Glomerular visceral epithelial cell (primary cell): ENCODE results near the gene LRRC3B.
"Not testable (repeated sequence)": the region's sequence is repeated elsewhere in the genome, so short reads cannot be mapped to it uniquely, and the experiment has no call there.

ENCODE experiments used
- DNase-seq: peaks from one replicate; pipeline ENCODE4 v3.0.0-alpha.2; 2016; ENCODE audit errors: extremely low spot score

The LRRC3B gene, protein sequence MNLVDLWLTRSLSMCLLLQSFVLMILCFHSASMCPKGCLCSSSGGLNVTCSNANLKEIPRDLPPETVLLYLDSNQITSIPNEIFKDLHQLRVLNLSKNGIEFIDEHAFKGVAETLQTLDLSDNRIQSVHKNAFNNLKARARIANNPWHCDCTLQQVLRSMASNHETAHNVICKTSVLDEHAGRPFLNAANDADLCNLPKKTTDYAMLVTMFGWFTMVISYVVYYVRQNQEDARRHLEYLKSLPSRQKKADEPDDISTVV

DNA sequence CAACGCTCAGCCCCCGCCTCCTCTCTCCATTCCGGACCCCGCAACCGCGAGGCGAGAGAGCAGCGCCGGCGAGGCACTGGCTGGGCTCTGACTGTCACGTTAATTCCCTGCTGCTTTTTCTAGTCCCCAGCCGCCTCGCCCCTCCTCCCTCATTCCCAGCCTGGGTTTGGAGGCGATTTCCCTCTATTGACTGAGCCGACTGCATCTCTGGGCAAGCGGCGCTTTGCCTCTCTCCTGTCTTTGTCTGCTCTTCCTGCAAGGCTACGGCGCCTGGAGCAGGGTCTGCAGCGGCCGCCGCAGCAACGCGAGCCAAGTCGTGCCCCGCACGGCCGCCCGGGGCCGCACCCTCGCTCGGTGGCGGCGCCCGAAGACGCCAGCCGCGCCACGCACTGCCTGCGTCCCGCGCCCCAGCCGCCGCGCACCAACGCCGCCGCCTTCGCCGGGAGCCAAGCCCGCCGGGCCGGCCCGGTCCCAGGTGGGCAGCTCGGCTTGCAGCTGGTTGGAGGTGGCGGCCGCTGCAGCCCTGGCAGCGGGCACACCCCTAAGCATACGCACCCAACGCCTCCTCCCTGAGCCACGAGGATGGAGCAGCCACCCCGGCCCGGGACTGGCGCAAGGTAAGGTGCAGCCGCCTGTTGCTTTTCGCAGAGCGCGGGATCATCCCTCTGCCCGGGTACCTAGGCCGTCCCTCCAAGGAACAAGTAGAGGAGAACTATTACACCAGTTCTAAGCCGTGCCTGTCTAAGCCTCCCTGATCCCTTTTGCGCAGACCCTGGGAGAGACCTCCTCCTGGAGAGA is at the start of gene LRRC3B:
Gene LRRC3B, plus strand, starts transcription at position 152 of the 798 bp plus-strand sequence. CDS start 86,901 bp downstream, outside the sequence.
- no peak for DNase-seq

- no peak for DNase-seq
Measured at GRCh38 chr3:26574766-26575165, 47.8 kb upstream of the LRRC3B start.

GRCh38 chr3:26579116-26579515 is 43.5 kb upstream of the LRRC3B start:
- DNase-seq, result no peak

GRCh38 chr3:26587571-26587970 is 35.0 kb upstream of the LRRC3B start:
- DNase-seq, result no peak

GRCh38 chr3:26588931-26589330 is 33.6 kb upstream of the LRRC3B start:
- DNase-seq, result no peak

GRCh38 chr3:26589678-26590077 is 32.9 kb upstream of the LRRC3B start:
- no peak for DNase-seq

DNA sequence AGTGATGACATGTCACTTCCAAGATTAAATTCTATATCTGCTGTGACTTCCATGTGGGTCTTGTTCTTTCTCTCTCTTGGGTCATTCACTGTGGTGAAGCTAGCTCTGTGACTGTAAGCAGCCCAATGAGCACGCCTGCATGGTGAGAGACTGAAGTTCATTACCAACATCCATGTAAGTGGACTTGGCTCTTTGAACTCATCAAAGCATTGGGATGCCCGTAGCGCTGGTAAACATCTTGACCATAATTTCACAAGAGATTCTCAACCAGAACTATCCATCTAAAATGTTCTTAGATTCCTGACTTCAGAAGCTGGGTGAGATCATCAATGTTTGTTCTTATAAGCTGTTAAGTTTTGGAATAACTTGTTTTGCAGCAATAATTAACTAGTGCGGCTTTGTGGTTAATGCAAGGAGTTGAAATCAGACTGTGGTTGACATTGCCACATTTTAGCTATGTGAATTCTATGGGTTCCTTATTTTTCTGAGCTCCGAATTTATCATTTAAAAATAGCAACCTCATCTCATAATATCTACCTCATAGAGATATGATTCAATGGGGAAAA is 31.6 kb upstream of the LRRC3B start:
- no peak for DNase-seq

DNA sequence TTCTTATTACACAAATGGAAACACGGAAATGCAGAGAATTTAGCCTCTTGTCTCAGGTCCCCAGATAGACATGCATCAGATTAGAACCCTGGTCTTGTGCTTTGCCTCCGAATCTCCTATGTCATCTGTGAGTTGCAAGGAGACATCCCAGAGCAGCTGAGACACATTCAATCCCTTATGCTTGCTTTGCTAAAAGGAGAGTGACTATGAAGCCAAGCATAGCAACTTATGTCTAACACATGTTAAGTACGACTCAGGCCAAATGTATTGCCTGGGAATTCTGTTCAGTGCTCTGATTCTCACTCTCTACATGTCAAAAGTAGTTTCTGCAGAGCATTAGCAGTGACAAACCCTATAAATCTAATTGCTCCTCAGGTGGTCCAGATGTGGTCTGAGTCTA is 30.6 kb upstream of the LRRC3B start:
- DNase-seq, result no peak

- no peak for DNase-seq
Measured at GRCh38 chr3:26592451-26592850, 30.1 kb upstream of the LRRC3B start.

DNA sequence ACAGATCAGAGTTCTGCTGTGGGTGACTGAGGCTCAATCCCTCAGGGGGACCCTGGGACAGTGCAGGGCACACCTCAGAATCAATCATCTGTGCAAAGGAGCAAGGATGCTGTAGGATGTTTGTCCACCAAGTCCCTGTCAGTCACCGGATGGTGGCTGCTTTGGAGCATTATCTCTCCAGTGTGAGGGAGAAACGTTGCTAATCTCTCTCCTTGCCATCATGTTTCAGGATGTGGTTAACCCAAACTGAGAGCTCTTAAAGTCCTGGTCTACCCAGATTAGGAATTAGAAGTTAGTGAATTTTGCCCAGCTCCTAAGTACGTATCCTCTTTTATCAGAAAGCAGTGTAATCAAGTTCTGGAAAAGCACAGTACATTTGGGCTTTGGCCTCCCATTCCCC is 26.2 kb upstream of the LRRC3B start:
- DNase-seq, result no peak

DNA sequence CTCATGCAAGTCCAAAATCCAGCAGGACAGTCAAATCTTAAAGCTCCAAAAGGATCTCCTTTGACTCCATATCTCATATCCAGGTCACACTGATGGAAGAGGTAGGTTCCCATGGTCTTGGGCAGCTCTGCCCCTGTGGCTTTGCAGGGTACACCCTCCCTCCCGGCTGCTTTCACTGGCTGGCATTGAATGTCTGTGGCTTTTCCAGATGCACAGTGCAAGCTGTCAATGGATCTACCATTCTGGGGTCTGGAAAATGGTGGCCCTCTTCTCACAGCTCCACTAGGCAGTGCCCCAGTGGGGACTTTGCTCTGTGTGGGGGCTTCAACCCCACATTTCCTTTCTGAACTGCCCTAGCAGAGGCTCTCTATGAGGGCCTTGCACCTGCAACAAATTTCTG is 19.3 kb upstream of the LRRC3B start:
- not testable (repeated sequence) for DNase-seq

GRCh38 chr3:26603771-26604170 is 18.8 kb upstream of the LRRC3B start:
- not testable (repeated sequence) for DNase-seq

- DNase-seq, result no peak
Measured at GRCh38 chr3:26614006-26614685, 8.4 kb upstream of the LRRC3B start.

DNA sequence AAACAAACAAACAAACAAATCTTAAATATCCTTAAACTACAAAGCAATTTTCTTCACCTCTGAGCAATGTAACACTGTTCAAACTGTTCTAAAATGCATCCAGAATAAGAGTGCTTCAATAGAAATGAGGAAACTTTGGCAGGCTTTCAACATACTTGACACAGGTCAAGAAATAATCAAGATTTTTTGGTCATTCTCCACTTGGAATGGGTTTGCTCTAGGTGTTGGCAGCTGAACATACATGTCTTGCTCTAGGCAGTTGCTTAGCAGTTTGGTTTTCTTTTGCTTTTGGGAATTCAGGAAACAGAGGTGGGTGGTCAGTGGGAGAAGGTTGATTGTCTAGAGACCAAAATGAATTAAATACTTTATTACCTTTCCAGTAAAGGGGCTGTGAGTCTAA is 1.4 kb upstream of the LRRC3B start:
- DNase-seq, result no peak

DNA sequence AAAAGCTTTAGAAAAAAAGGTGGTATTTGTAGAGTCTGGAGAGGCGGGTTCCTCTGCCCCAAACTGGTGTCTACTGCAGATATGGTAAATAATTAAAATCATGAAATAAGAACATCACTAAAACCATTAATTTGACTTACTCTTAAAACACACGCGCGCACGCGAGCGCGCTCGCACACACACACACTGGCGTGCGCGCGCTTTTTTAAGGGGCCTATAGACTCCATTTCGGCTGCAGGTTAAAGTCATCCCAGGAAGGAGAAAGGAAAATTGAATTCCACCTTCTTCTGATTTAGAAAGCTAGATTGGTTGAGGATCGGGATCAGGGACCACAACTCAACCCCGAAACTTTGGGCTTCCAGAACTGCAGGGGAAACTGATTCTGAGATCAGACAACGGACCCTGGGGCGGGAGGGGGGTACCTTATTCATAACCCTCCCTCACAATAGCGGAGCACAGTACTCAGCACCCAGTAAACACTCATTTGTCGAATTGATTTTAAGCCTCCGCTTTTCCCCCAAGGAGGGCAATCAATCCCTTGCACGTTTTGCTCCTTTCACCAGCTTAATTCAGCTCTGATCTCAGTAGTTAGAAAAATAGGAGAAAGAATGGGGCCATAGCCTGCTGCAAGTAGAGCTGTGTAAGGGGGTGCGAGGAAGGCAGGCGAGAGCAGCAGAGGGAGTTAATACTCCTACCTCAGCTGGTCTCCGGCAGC is 509 bp upstream of the LRRC3B start:
- DNase-seq, result no peak

- no peak for DNase-seq
Measured at GRCh38 chr3:26623419-26624208, 1.0 kb downstream of the LRRC3B start.

- no peak for DNase-seq
Measured at GRCh38 chr3:26624209-26624765, 1.7 kb downstream of the LRRC3B start.

GRCh38 chr3:26625187-26625586 is 2.6 kb downstream of the LRRC3B start:
- DNase-seq, result no peak

GRCh38 chr3:26627080-26627479 is 4.5 kb downstream of the LRRC3B start:
- no peak for DNase-seq

DNA sequence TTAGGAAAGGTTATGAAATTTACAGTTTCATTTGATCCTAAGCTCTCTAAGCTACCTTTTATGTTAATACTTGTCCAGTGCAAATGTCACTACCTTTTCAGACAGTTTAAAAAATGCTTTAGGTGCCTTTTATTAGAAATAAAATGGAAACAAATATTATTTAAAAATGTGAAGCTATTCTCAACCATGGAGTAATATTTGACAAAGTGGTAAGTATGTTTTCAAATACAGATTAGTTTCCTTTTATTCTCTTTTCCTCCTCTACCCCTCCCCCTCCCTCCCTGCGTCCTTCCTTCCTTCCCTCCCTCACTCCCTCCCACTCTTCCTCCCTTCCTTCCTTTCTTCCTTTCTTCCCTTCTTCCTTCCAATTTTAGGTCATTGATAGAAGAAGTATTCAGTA is 6.3 kb downstream of the LRRC3B start:
- no peak for DNase-seq
